Vagina (tissue), 2 donors: ENCODE measurements around the gene GOLIM4. TPM values are rescaled to one million over a fixed set of nuclear protein-coding genes. Genes with fewer than 3 reads are reported as not detected.

Experiments used
- DNase-seq, 2 donors: peaks; one replicate each; pipeline ENCODE4 v3.0.0-alpha.2; 2017; ENCODE audit errors: extremely low spot score in 2 of 2
- H3K27ac ChIP-seq: fragments of 200-600 bp; sonication (generic); one replicate; pipeline ENCODE4 v1.5.1; 2019
- H3K27me3 ChIP-seq: fragments of 200-600 bp; sonication (generic); one replicate; pipeline ENCODE4 v1.5.1; 2019
- H3K36me3 ChIP-seq, 2 donors: fragments of 200-600 bp; sonication (generic); one replicate each; pipeline ENCODE4 v1.5.1; 2017 to 2019
- H3K4me1 ChIP-seq: fragments of 200-600 bp; sonication (generic); one replicate; pipeline ENCODE4 v1.5.1; 2019
- H3K4me3 ChIP-seq, 2 donors: fragments of 200-600 bp; sonication (generic); 1 replicate in 1 of 2; 2 replicates in 1 of 2; pipeline ENCODE4 v1.5.1; 2016 to 2019
- H3K9me3 ChIP-seq: fragments of 200-600 bp; sonication (generic); one replicate; pipeline ENCODE4 v1.5.1; 2019
- POLR2A ChIP-seq, 2 donors: fragments of 450-650 bp; IDR thresholded peaks; one replicate each; pipeline ENCODE4 v1.6.1; 2017; ENCODE audit warnings: antibody characterized with exemption in 2 of 2, mild to moderate bottlenecking in 2 of 2, moderate library complexity in 2 of 2
- POLR2AphosphoS5 ChIP-seq, 2 donors: sonication (generic); formaldehyde crosslinking; IDR thresholded peaks; one replicate each; pipeline ENCODE4 v1.9.0; 2017; ENCODE audit warnings: antibody characterized with exemption in 2 of 2, mild to moderate bottlenecking in 2 of 2, low read depth in 1 of 2; ENCODE audit not compliant: insufficient read depth in 1 of 2
- intact Hi-C: fragments of 100-400 bp; cut with DNase I; formaldehyde crosslinking; loops from one replicate; pipeline ENCODE4 v1.15.1; 2023
- total RNA-seq: library from RNA; depleted of rRNA; stranded (reverse); fragments of >200 nt; gene quantifications from one replicate; pipeline ENCODE4 v1.2.3, GENCODE V29; 2016
- TF ChIP-seq, protein P1 (sequence below), 3 experiments: fragments of 450-650 bp in 2 of 3; fragments of 200-600 bp in 1 of 3; sonication (generic) in 1 of 3; IDR thresholded peaks; one replicate each; pipeline ENCODE4 v1.5.1; 2017 to 2019; ENCODE audit warnings: antibody characterized with exemption in 3 of 3, mild to moderate bottlenecking in 2 of 3, moderate library complexity in 2 of 3

GOLIM4 gene
- total RNA-seq, 1 donor from 2014 or later, result 36.8 TPM

DNA sequence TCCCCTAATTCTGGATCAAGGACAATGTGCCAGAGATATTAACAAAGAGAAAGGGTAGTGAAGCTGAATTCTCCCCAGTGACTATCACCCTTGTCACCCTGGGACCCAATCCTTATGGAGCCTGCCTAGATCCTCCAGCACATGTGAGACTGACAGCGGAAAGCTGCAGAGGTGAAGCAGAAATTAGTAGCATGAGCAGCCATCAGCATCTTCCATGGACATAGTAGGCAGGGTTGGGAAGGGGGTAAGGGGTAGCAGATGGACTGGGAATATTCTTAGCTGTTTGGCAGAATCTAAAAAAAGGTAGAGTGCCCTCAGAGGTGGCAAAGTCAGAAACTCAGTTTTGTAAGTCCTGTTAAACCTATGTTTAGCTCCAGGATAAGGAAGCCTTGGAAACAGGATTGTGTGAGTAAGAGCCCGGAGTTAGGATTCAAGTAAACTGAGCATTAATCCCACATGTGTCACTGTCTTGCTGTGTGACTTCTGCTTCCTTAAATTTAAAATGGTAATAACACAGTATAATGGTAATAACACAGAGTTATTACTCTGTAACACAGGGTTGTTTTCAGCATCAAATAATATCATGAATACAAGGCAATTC lies 14.5 kb downstream of the GOLIM4 start:
- H3K36me3 ChIP-seq, result no peaks in the 10 kb centered on the region
- H3K4me1 ChIP-seq, result peaks cover 6% of the 10 kb centered on the region
- no peak for TF ChIP-seq POLR2A (IDR thresholded peaks at IDR 0.05)
- TF ChIP-seq POLR2AphosphoS5 (IDR thresholded peaks at IDR 0.05; ENCODE audit: insufficient read depth in 1 of 2, low read depth in 1 of 2), result no peak
- TF ChIP-seq, protein P1, sequence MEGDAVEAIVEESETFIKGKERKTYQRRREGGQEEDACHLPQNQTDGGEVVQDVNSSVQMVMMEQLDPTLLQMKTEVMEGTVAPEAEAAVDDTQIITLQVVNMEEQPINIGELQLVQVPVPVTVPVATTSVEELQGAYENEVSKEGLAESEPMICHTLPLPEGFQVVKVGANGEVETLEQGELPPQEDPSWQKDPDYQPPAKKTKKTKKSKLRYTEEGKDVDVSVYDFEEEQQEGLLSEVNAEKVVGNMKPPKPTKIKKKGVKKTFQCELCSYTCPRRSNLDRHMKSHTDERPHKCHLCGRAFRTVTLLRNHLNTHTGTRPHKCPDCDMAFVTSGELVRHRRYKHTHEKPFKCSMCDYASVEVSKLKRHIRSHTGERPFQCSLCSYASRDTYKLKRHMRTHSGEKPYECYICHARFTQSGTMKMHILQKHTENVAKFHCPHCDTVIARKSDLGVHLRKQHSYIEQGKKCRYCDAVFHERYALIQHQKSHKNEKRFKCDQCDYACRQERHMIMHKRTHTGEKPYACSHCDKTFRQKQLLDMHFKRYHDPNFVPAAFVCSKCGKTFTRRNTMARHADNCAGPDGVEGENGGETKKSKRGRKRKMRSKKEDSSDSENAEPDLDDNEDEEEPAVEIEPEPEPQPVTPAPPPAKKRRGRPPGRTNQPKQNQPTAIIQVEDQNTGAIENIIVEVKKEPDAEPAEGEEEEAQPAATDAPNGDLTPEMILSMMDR (IDR thresholded peaks at IDR 0.05), result no peak
- no peak for DNase-seq
- H3K27ac ChIP-seq, result no peak overlapping the region
- no peak overlapping the region for H3K4me3 ChIP-seq
- no peaks in the 10 kb centered on the region for H3K9me3 ChIP-seq
- no peaks in the 10 kb centered on the region for H3K27me3 ChIP-seq
- intact Hi-C loops, result no loop called here

- no peaks in the 10 kb centered on the region for H3K36me3 ChIP-seq
- TF ChIP-seq POLR2A (IDR thresholded peaks at IDR 0.05) (no peak), POLR2AphosphoS5 (IDR thresholded peaks at IDR 0.05; ENCODE audit: insufficient read depth in 1 of 2, low read depth in 1 of 2) (no peak)
- TF ChIP-seq, protein P1 (IDR thresholded peaks at IDR 0.05), result no peak
- no peak for DNase-seq
- no peaks in the 10 kb centered on the region for H3K9me3 ChIP-seq
- no peak overlapping the region for H3K27ac ChIP-seq
- H3K4me3 ChIP-seq, result no peak overlapping the region
- intact Hi-C loops, result no loop called here
- H3K4me1 ChIP-seq, result peaks cover 6% of the 10 kb centered on the region
- no peaks in the 10 kb centered on the region for H3K27me3 ChIP-seq
Observed at GRCh38 chr3:168080499-168081170, 15.1 kb downstream of the GOLIM4 start.

GRCh38 chr3:168080022-168080421 lies 15.7 kb downstream of the GOLIM4 start:
- Histone ChIP-seq H3K9me3 (no peaks in the 10 kb centered on the region), H3K4me3 (no peak overlapping the region), H3K36me3 (no peaks in the 10 kb centered on the region), H3K27ac (no peak overlapping the region), H3K4me1 (peaks cover 6% of the 10 kb centered on the region), H3K27me3 (no peaks in the 10 kb centered on the region)
- intact Hi-C loops, result no loop called here
- TF ChIP-seq POLR2A (IDR thresholded peaks at IDR 0.05), result no peak
- TF ChIP-seq, protein P1 (IDR thresholded peaks at IDR 0.05), result no peak
- TF ChIP-seq POLR2AphosphoS5 (IDR thresholded peaks at IDR 0.05; ENCODE audit: insufficient read depth in 1 of 2, low read depth in 1 of 2), result no peak
- no peak for DNase-seq

DNA sequence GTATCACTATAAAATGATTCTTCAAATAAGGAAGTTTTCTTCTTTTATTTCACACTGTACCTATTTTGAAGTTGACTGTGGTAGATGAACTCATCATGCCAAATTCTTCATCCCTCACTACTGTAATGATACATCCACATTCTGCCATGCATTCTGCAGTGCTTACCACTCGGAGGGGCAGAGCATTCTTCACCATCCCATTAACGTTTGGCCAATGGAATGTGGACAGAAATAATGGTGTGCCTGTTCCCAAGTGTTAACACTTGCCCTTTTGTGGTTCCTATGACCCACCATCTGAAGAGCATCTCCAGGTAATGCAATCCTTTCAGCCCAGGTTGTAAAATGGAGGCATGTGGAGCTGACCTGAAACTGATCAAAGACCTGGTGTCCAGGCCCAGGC lies 18.6 kb downstream of the GOLIM4 start:
- Histone ChIP-seq H3K9me3 (no peaks in the 10 kb centered on the region), H3K27ac (no peak overlapping the region), H3K27me3 (no peaks in the 10 kb centered on the region), H3K4me3 (no peak overlapping the region), H3K36me3 (no peaks in the 10 kb centered on the region), H3K4me1 (peaks cover 16% of the 10 kb centered on the region)
- intact Hi-C loops, result no loop called here
- DNase-seq, result no peak
- TF ChIP-seq POLR2A (IDR thresholded peaks at IDR 0.05), result no peak
- TF ChIP-seq, protein P1 (IDR thresholded peaks at IDR 0.05), result no peak
- TF ChIP-seq POLR2AphosphoS5 (IDR thresholded peaks at IDR 0.05; ENCODE audit: insufficient read depth in 1 of 2, low read depth in 1 of 2), result no peak
